Fibroblast of skin of right biceps (primary cell): Measurements from ENCODE around the gene CHTOP.

Source experiments
- DNase-seq: peaks from one replicate; pipeline ENCODE4 v3.0.0-alpha.2; 2013

Gene CHTOP

DNA sequence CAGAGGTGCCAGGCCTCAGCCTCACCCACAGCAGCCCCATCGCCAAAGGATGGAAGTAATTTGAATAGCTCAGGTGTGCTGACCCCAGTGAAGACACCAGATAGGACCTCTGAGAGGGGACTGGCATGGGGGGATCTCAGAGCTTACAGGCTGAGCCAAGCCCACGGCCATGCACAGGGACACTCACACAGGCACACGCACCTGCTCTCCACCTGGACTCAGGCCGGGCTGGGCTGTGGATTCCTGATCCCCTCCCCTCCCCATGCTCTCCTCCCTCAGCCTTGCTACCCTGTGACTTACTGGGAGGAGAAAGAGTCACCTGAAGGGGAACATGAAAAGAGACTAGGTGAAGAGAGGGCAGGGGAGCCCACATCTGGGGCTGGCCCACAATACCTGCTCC lies 59.6 kb downstream of the CHTOP start:
- DNase-seq, result no peak
